HL-60 (cell line): Measurements from ENCODE around the gene RAP1GAP.

ENCODE experiments used
- DNase-seq, 2 experiments: peaks; one replicate each; pipeline ENCODE4 v3.0.0-alpha.2; 2010 to 2020; ENCODE audit warnings: low read depth in 1 of 2, low spot score in 1 of 2
- H3K27ac ChIP-seq: fragments of 250-450 bp; sonication (Bioruptor Pico); replicated peaks from 2 replicates; pipeline ENCODE4 v1.5.1; 2020; ENCODE audit warnings: mild to moderate bottlenecking, moderate library complexity
- H3K27me3 ChIP-seq: fragments of 250-450 bp; sonication (Bioruptor Pico); 2 replicates; pipeline ENCODE4 v1.5.1; 2021; ENCODE audit warnings: mild to moderate bottlenecking, moderate library complexity; ENCODE audit not compliant: insufficient read depth, poor library complexity, severe bottlenecking
- H3K4me3 ChIP-seq: replicated peaks from 2 replicates; pipeline ENCODE4 v1.5.1; 2011; ENCODE audit warnings: mild to moderate bottlenecking, control low read depth, low read length; ENCODE audit not compliant: insufficient read depth
- CTCF ChIP-seq: IDR thresholded peaks from one replicate; pipeline ENCODE4 v1.5.1; 2011; ENCODE audit warnings: low read length, control low read depth, inconsistent platforms; ENCODE audit not compliant: insufficient read depth
- GABPA ChIP-seq: IDR thresholded peaks from 2 replicates; pipeline ENCODE4 v1.6.1; 2012; ENCODE audit warnings: low read depth
- POLR2AphosphoS5 ChIP-seq: IDR thresholded peaks from 2 replicates; pipeline ENCODE4 v1.6.1; 2012; ENCODE audit warnings: low read depth
- REST ChIP-seq: IDR thresholded peaks from 2 replicates; pipeline ENCODE4 v1.6.1; 2012; ENCODE audit warnings: low read depth; ENCODE audit not compliant: insufficient replicate concordance
- SPI1 ChIP-seq: IDR thresholded peaks from 2 replicates; pipeline ENCODE4 v1.6.1; 2012; ENCODE audit warnings: low read depth, mild to moderate bottlenecking, borderline replicate concordance

Gene RAP1GAP

GRCh38 chr1:21564521-21565095, 104.5 kb downstream of the RAP1GAP start:
- TF ChIP-seq GABPA (no peak), CTCF (no peak), REST (no peak), SPI1 (no peak), POLR2AphosphoS5 (no peak)

GRCh38 chr1:21563971-21564370, 105.2 kb downstream of the RAP1GAP start:
- Histone ChIP-seq H3K27ac (no peak overlapping the region), H3K4me3 (no peak overlapping the region), H3K27me3 (peaks cover 4% of the 10 kb centered on the region)
- no peak for DNase-seq
- no peak for TF ChIP-seq CTCF
- TF ChIP-seq GABPA, result no peak
- no peak for TF ChIP-seq POLR2AphosphoS5
- no peak for TF ChIP-seq SPI1
- TF ChIP-seq REST, result no peak

More at GRCh38 chr1:21564521-21565095, 104.5 kb downstream of the RAP1GAP start:
- no peaks in the 10 kb centered on the region for H3K27me3 ChIP-seq
- no peak overlapping the region for H3K4me3 ChIP-seq
- no peak overlapping the region for H3K27ac ChIP-seq
- DNase-seq, result no peak

GRCh38 chr1:21562896-21563295, 106.3 kb downstream of the RAP1GAP start:
- Histone ChIP-seq H3K27me3 (peaks cover 6% of the 10 kb centered on the region), H3K4me3 (no peak overlapping the region), H3K27ac (no peak overlapping the region)
- DNase-seq, result no peak
- no peak for TF ChIP-seq CTCF
- no peak for TF ChIP-seq POLR2AphosphoS5
- no peak for TF ChIP-seq REST
- TF ChIP-seq GABPA, result no peak
- TF ChIP-seq SPI1, result no peak
